Measurements from ENCODE around the gene FNIP1. TPM values are rescaled to one million over a fixed set of nuclear protein-coding genes. Genes with fewer than 3 reads are reported as not detected.
A peak's percentile ranks its signal among the peaks of the same experiment; 100 is the strongest.

Gene FNIP1
- total RNA-seq, 4 donors from 2014 or later: 36.0 to 42.7 (median 38.5) TPM

DNA sequence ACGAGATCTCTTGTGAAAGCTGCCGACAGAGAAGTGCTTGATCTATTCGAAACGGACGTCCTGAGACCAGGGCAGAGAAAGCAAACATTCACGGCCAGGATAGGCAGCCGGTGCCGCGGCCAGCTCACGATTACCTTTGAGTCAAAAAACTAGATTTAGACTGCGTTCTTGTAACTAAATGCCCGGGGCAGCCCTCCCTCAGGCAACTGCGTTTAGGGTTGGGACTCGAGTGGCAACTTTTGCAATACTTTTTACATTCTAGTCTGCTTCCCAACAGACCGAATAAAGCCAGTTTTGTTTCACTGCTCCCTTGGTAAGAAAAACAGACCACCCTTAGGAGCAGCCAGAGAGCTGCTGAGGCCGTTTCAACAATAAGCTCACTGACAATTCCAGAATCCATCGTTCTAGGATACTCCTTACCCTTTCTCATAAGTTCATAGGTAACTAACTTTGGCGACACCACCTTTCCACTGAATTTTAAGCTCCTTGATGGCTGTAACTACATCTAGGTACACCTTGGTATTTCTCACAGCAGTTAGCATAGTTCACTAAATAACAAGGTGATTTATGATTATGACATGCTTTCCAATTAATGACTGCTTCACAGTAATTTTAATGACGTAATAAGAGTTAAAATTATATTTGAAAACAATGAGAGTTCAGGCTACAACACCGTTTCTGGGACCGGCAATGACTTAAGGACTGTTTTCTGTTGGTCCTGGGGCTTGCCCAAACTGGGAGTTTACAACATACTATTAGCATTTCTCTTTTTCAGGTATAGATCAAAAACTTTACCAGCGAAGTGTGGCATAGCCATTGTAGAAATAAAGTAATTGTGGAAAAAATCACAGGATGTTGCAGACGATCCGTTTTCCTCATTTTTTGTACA lies 160.9 kb downstream of the FNIP1 start:
- peaks cover 0 to 42% (median 21%) of the 10 kb centered on the region in 4 donors for H3K4me1 ChIP-seq
- WGBS, 2 donors: 3 to 4% methylated on average over 24 of the region's 24 CpGs
- peak overlapping the region; percentile 56 to 92 (median 66) for H3K4me3 ChIP-seq
- TF ChIP-seq POLR2A (IDR thresholded peaks at IDR 0.05) (no peak), EP300 (IDR thresholded peaks at IDR 0.05) (no peak)
- TF ChIP-seq, protein P1, sequence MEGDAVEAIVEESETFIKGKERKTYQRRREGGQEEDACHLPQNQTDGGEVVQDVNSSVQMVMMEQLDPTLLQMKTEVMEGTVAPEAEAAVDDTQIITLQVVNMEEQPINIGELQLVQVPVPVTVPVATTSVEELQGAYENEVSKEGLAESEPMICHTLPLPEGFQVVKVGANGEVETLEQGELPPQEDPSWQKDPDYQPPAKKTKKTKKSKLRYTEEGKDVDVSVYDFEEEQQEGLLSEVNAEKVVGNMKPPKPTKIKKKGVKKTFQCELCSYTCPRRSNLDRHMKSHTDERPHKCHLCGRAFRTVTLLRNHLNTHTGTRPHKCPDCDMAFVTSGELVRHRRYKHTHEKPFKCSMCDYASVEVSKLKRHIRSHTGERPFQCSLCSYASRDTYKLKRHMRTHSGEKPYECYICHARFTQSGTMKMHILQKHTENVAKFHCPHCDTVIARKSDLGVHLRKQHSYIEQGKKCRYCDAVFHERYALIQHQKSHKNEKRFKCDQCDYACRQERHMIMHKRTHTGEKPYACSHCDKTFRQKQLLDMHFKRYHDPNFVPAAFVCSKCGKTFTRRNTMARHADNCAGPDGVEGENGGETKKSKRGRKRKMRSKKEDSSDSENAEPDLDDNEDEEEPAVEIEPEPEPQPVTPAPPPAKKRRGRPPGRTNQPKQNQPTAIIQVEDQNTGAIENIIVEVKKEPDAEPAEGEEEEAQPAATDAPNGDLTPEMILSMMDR (IDR thresholded peaks at IDR 0.05): no peak
- no peaks in the 10 kb centered on the region for H3K36me3 ChIP-seq
- H3K27ac ChIP-seq: peak overlapping the region; percentile 91 to 99 (median 95)
- H3K27me3 ChIP-seq: no peaks in the 10 kb centered on the region
- DNase-seq (ENCODE audit: low spot score in 2 of 2): peak in 1 of 2 donors; percentile 9
- no peaks in the 10 kb centered on the region for H3K9me3 ChIP-seq

DNA sequence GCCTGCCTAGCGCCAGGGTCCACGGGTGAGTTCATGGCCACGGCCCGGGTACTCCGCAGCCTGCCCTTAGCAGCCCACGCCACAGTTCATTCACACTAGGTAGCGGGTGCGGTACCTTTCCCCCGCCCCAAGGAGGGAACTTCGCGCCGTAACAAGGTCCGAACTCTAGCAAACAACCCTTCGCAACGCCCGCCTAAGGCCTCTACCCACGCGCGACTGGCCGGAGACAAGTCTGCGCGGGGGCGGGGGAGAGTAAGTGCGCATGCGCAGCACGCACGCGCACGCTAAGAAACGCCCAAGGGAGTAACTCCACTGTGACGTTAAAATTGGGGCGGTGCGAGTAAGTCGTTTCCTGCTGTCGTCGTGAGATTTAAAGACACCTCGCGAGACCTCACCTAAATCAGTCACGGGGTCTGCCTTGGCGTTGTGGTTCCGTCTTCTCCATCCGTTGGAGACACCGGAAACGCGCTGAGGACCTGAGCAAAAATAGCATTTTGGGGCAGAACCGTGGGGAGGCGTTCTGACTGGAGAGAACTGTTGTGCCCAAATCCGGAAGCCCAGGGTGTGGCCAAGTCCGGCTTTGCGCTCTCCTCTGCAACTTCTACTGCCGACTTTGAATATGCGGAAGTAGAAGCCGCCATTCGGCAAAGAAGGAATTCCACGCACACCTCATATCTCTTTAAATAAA lies 161.7 kb downstream of the FNIP1 start, which contains the start of gene RAPGEF6:
Gene RAPGEF6, minus strand, starts transcription at position 234 of the 688 bp plus-strand sequence. Its CDS starts 199 bp downstream, at position 35.
- Histone ChIP-seq H3K36me3 (no peaks in the 10 kb centered on the region), H3K4me1 (peaks cover 0 to 49% (median 25%) of the 10 kb centered on the region in 4 donors), H3K4me3 (peak within 1 kb of the TSS; percentile 60 to 92 (median 77)), H3K27me3 (no peaks in the 10 kb centered on the region), H3K27ac (peak within 1 kb of the TSS; percentile 91 to 99 (median 95)), H3K9me3 (no peaks in the 10 kb centered on the region)
- WGBS, 2 donors: 0 to 2% methylated on average over 20 to 41 of the region's 55 CpGs
- DNase-seq (ENCODE audit: low spot score in 2 of 2): peak; percentile 96 to 99
- peak; percentile 69 to 93 for TF ChIP-seq POLR2A (IDR thresholded peaks at IDR 0.05)
- TF ChIP-seq, protein P1 (IDR thresholded peaks at IDR 0.05): peak in 2 of 5 experiments; percentile 48 to 60
- TF ChIP-seq EP300 (IDR thresholded peaks at IDR 0.05): peak; percentile 97

DNA sequence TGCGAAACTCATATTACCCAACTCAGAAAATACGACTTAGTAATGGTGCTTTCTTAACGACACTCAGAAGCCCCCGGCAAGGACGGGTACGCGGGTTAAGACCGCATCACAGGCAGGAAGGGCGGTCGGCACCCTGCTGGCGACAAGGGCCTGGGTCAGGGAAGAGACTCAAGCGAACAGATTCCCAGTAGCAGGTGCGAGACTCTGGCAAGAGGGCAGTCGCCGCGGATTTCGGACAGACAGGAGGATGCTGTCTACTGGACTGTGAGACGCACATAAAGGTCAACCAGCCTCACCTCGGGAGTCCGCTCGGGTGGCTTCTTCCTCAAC lies 162.2 kb downstream of the FNIP1 start:
- DNase-seq (ENCODE audit: low spot score in 2 of 2): peak; percentile 33 to 39
- WGBS, 2 donors: 0 to 1% methylated on average over 15 to 21 of the region's 21 CpGs
- H3K4me1 ChIP-seq: peaks cover 0 to 49% (median 25%) of the 10 kb centered on the region in 4 donors
- no peaks in the 10 kb centered on the region for H3K36me3 ChIP-seq
- peak overlapping the region; percentile 91 to 99 (median 95) for H3K27ac ChIP-seq
- no peaks in the 10 kb centered on the region for H3K27me3 ChIP-seq
- TF ChIP-seq POLR2A (IDR thresholded peaks at IDR 0.05) (no peak), EP300 (IDR thresholded peaks at IDR 0.05) (no peak)
- TF ChIP-seq, protein P1 (IDR thresholded peaks at IDR 0.05): no peak
- no peaks in the 10 kb centered on the region for H3K9me3 ChIP-seq
- peak overlapping the region; percentile 60 to 92 (median 77) for H3K4me3 ChIP-seq

DNA sequence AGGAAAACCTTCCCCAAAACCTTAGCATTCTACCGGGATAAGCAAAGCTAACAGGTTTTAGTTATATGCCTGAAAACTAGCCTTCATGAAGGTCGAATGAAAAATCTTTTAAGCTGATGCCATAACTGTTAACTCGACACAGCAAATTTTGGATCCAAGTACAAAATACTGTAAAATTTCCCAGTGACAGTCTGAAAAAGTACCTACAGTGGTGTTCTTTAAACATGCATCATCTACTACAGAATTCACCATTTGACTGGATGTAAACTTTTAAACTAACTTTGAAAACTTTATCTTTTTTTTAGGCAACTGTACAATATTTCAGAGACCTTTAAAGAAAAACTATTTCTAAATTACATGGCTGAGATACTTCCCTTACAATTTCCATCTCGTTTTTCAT lies 162.6 kb downstream of the FNIP1 start:
- H3K9me3 ChIP-seq: no peaks in the 10 kb centered on the region
- H3K27me3 ChIP-seq: no peaks in the 10 kb centered on the region
- H3K4me3 ChIP-seq: peak overlapping the region; percentile 60 to 92 (median 77)
- H3K36me3 ChIP-seq: no peaks in the 10 kb centered on the region
- 2 to 5% methylated on average over 4 of the region's 4 CpGs for WGBS, 2 donors
- no peak for DNase-seq (ENCODE audit: low spot score in 2 of 2)
- H3K27ac ChIP-seq: peak overlapping the region; percentile 91 to 99 (median 95)
- TF ChIP-seq POLR2A (IDR thresholded peaks at IDR 0.05) (no peak), EP300 (IDR thresholded peaks at IDR 0.05) (no peak)
- TF ChIP-seq, protein P1 (IDR thresholded peaks at IDR 0.05): no peak
- peaks cover 0 to 49% (median 25%) of the 10 kb centered on the region in 4 donors for H3K4me1 ChIP-seq

Measured in tibial nerve (tissue), 4 donors.